NT2/D1 (cell line): Measurements from ENCODE around the gene GRIK1.

Source experiments
- YY1 ChIP-seq: IDR thresholded peaks from 2 replicates; pipeline ENCODE4 v1.6.1; 2011; ENCODE audit not compliant: insufficient read length, insufficient read depth
- ZNF274 ChIP-seq: IDR thresholded peaks from 2 replicates; pipeline ENCODE4 v1.6.1; 2011; ENCODE audit warnings: mild to moderate bottlenecking, low read depth, low read length

GRCh38 chr21:29711236-29711635 lies 228.6 kb downstream of the GRIK1 start:
- TF ChIP-seq ZNF274 (no peak), YY1 (no peak)
